HEK293 (cell line): ENCODE data around the gene IGSF3.
"Not testable (repeated sequence)": the region's sequence is repeated elsewhere in the genome, so short reads cannot be mapped to it uniquely, and the experiment has no call there.

Experiments
- CTCF ChIA-PET: fragments of 350-600 bp; formaldehyde crosslinking; extraction: SDS; loops from one replicate; lab custom pipeline; 2021; ENCODE audit warnings: antibody characterized with exemption; lab: Yijun Ruan, JAX
- POLR2A ChIA-PET: fragments of 300-600 bp; formaldehyde crosslinking; extraction: SDS; loops from one replicate; lab custom pipeline; 2020; ENCODE audit warnings: antibody characterized with exemption, inconsistent platforms; lab: Yijun Ruan, JAX
- H3K27ac ChIP-seq: fragments of 200-500 bp; sonication (Bioruptor generic); 2 replicates; pipeline ENCODE4 v1.5.1; 2014; ENCODE audit warnings: low read depth, low read length, control low read depth, inconsistent platforms; ENCODE audit errors: extremely low read depth
- H3K36me3 ChIP-seq, 2 experiments: fragments of 200-500 bp in 1 of 2; sonication (Bioruptor generic) in 1 of 2; 1 replicate in 1 of 2; 2 replicates in 1 of 2; pipeline ENCODE4 v1.5.1; 2014 to 2017; ENCODE audit warnings: inconsistent platforms in 2 of 2, low read length in 2 of 2; ENCODE audit not compliant: control insufficient read depth in 2 of 2, insufficient read depth in 1 of 2
- H3K4me1 ChIP-seq: fragments of 200-500 bp; sonication (Bioruptor generic); 2 replicates; pipeline ENCODE4 v1.5.1; 2014; ENCODE audit warnings: mild to moderate bottlenecking, low read length, inconsistent platforms; ENCODE audit not compliant: control insufficient read depth, insufficient read depth
- H3K4me3 ChIP-seq: 2 replicates; pipeline ENCODE4 v1.5.1; 2011; ENCODE audit warnings: low read depth, mild to moderate bottlenecking, control low read depth, low read length, moderate library complexity
- H3K9me3 ChIP-seq: fragments of 200-500 bp; sonication (Bioruptor generic); 2 replicates; pipeline ENCODE4 v1.5.1; 2014; ENCODE audit warnings: low read depth, low read length, inconsistent platforms; ENCODE audit not compliant: control insufficient read depth, insufficient read depth
- FEZF1 ChIP-seq: fragments of 450-650 bp; formaldehyde crosslinking; IDR thresholded peaks from 2 replicates; pipeline ENCODE4 v1.5.1; 2016; ENCODE audit warnings: missing biosample characterization, missing genetic modification characterization
- HOXA7 ChIP-seq: sonication (generic); formaldehyde crosslinking; IDR thresholded peaks from 2 replicates; pipeline ENCODE4 v1.8.1; 2022; ENCODE audit warnings: missing genetic modification reagents, borderline replicate concordance
- HOXC10 ChIP-seq: sonication (generic); formaldehyde crosslinking; IDR thresholded peaks from 2 replicates; pipeline ENCODE4 v1.8.1; 2023; ENCODE audit warnings: mild to moderate bottlenecking, missing genetic modification reagents
- KLF10 ChIP-seq: fragments of 450-650 bp; IDR thresholded peaks from 2 replicates; pipeline ENCODE4 v1.5.1; 2018; ENCODE audit warnings: missing biosample characterization, mild to moderate bottlenecking, missing genetic modification characterization
- PRDM6 ChIP-seq: fragments of 450-650 bp; formaldehyde crosslinking; IDR thresholded peaks from 2 replicates; pipeline ENCODE4 v1.5.1; 2017; ENCODE audit warnings: missing biosample characterization, missing genetic modification characterization
- REPIN1 ChIP-seq: fragments of 450-650 bp; formaldehyde crosslinking; IDR thresholded peaks from 2 replicates; pipeline ENCODE4 v1.5.1; 2017; ENCODE audit warnings: missing biosample characterization, missing genetic modification characterization, low read depth
- SP2 ChIP-seq: fragments of 450-650 bp; formaldehyde crosslinking; IDR thresholded peaks from 2 replicates; pipeline ENCODE4 v1.5.1; 2016; ENCODE audit warnings: missing biosample characterization, missing genetic modification characterization
- ZBTB7A ChIP-seq: fragments of 450-650 bp; formaldehyde crosslinking; IDR thresholded peaks from 2 replicates; pipeline ENCODE4 v1.5.1; 2016; ENCODE audit warnings: low read depth, missing biosample characterization, missing genetic modification characterization
- ZNF140 ChIP-seq: fragments of 450-650 bp; formaldehyde crosslinking; IDR thresholded peaks from 2 replicates; pipeline ENCODE4 v1.5.1; 2016; ENCODE audit warnings: missing biosample characterization, missing genetic modification characterization
- ZNF202 ChIP-seq: fragments of 450-650 bp; formaldehyde crosslinking; IDR thresholded peaks from 2 replicates; pipeline ENCODE4 v1.5.1; 2016; ENCODE audit warnings: missing biosample characterization, missing genetic modification characterization, borderline replicate concordance
- ZNF211 ChIP-seq: fragments of 450-650 bp; formaldehyde crosslinking; IDR thresholded peaks from 2 replicates; pipeline ENCODE4 v1.5.1; 2016; ENCODE audit warnings: low read depth, missing biosample characterization, missing genetic modification characterization
- ZNF48 ChIP-seq: fragments of 450-650 bp; formaldehyde crosslinking; IDR thresholded peaks from 2 replicates; pipeline ENCODE4 v1.5.1; 2016; ENCODE audit warnings: missing biosample characterization, missing genetic modification characterization
- ZNF624 ChIP-seq: fragments of 450-650 bp; formaldehyde crosslinking; IDR thresholded peaks from 2 replicates; pipeline ENCODE4 v1.5.1; 2017; ENCODE audit warnings: missing biosample characterization, missing genetic modification characterization
- ZNF639 ChIP-seq: fragments of 450-650 bp; formaldehyde crosslinking; IDR thresholded peaks from 2 replicates; pipeline ENCODE4 v1.5.1; 2016; ENCODE audit warnings: missing biosample characterization, missing genetic modification characterization
- ZNF692 ChIP-seq: fragments of 450-650 bp; formaldehyde crosslinking; IDR thresholded peaks from 2 replicates; pipeline ENCODE4 v1.5.1; 2016; ENCODE audit warnings: missing biosample characterization, missing genetic modification characterization
- ZNF776 ChIP-seq: fragments of 450-650 bp; formaldehyde crosslinking; IDR thresholded peaks from 2 replicates; pipeline ENCODE4 v1.5.0; 2017; ENCODE audit warnings: missing biosample characterization, missing genetic modification characterization, borderline replicate concordance
- ZSCAN4 ChIP-seq: fragments of 450-650 bp; formaldehyde crosslinking; IDR thresholded peaks from 2 replicates; pipeline ENCODE4 v1.5.1; 2017; ENCODE audit warnings: missing biosample characterization, missing genetic modification characterization
- TF ChIP-seq, protein P1 (sequence below): fragments of 450-650 bp; formaldehyde crosslinking; IDR thresholded peaks from 2 replicates; pipeline ENCODE4 v1.5.1; 2016; ENCODE audit warnings: missing biosample characterization, missing genetic modification characterization
- TF ChIP-seq, protein P2 (sequence below): fragments of 450-650 bp; formaldehyde crosslinking; IDR thresholded peaks from 2 replicates; pipeline ENCODE4 v1.5.1; 2016; ENCODE audit warnings: missing biosample characterization, missing genetic modification characterization, borderline replicate concordance

IGSF3 gene

GRCh38 chr1:116605315-116605714 lies 62.2 kb downstream of the IGSF3 start:
- no peak overlapping the region for H3K27ac ChIP-seq
- no peaks in the 10 kb centered on the region for H3K4me1 ChIP-seq
- TF ChIP-seq ZNF639 (no peak), ZNF776 (no peak), ZSCAN4 (tag by site-specific recombination) (no peak), PRDM6 (tag by site-specific recombination) (no peak), ZNF211 (no peak), KLF10 (no peak), ZNF140 (tag by site-specific recombination) (no peak), FEZF1 (tag by site-specific recombination) (no peak), ZNF202 (no peak), ZNF48 (tag by site-specific recombination) (no peak), ZNF692 (no peak), SP2 (tag by site-specific recombination) (no peak), HOXC10 (CRISPR knock-in tag) (no peak), ZNF624 (tag by site-specific recombination) (no peak), REPIN1 (tag by site-specific recombination) (no peak), HOXA7 (no peak), ZBTB7A (tag by site-specific recombination) (no peak)
- TF ChIP-seq, protein P1, sequence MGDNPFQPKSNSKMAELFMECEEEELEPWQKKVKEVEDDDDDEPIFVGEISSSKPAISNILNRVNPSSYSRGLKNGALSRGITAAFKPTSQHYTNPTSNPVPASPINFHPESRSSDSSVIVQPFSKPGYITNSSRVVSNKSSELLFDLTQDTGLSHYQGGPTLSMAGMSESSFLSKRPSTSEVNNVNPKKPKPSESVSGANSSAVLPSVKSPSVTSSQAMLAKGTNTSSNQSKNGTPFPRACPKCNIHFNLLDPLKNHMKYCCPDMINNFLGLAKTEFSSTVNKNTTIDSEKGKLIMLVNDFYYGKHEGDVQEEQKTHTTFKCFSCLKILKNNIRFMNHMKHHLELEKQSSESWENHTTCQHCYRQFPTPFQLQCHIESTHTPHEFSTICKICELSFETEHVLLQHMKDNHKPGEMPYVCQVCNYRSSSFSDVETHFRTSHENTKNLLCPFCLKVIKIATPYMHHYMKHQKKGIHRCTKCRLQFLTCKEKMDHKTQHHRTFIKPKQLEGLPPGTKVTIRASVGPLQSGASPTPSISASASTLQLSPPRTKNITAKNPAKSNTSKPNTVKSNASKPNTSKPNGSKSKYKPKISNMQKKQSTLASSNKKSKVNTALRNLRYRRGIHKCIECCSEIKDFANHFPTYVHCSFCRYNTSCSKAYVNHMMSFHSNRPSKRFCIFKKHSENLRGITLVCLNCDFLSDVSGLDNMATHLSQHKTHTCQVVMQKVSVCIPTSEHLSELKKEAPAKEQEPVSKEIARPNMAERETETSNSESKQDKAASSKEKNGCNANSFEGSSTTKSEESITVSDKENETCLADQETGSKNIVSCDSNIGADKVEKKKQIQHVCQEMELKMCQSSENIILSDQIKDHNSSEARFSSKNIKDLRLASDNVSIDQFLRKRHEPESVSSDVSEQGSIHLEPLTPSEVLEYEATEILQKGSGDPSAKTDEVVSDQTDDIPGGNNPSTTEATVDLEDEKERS (tag by site-specific recombination), result no peak
- TF ChIP-seq, protein P2, sequence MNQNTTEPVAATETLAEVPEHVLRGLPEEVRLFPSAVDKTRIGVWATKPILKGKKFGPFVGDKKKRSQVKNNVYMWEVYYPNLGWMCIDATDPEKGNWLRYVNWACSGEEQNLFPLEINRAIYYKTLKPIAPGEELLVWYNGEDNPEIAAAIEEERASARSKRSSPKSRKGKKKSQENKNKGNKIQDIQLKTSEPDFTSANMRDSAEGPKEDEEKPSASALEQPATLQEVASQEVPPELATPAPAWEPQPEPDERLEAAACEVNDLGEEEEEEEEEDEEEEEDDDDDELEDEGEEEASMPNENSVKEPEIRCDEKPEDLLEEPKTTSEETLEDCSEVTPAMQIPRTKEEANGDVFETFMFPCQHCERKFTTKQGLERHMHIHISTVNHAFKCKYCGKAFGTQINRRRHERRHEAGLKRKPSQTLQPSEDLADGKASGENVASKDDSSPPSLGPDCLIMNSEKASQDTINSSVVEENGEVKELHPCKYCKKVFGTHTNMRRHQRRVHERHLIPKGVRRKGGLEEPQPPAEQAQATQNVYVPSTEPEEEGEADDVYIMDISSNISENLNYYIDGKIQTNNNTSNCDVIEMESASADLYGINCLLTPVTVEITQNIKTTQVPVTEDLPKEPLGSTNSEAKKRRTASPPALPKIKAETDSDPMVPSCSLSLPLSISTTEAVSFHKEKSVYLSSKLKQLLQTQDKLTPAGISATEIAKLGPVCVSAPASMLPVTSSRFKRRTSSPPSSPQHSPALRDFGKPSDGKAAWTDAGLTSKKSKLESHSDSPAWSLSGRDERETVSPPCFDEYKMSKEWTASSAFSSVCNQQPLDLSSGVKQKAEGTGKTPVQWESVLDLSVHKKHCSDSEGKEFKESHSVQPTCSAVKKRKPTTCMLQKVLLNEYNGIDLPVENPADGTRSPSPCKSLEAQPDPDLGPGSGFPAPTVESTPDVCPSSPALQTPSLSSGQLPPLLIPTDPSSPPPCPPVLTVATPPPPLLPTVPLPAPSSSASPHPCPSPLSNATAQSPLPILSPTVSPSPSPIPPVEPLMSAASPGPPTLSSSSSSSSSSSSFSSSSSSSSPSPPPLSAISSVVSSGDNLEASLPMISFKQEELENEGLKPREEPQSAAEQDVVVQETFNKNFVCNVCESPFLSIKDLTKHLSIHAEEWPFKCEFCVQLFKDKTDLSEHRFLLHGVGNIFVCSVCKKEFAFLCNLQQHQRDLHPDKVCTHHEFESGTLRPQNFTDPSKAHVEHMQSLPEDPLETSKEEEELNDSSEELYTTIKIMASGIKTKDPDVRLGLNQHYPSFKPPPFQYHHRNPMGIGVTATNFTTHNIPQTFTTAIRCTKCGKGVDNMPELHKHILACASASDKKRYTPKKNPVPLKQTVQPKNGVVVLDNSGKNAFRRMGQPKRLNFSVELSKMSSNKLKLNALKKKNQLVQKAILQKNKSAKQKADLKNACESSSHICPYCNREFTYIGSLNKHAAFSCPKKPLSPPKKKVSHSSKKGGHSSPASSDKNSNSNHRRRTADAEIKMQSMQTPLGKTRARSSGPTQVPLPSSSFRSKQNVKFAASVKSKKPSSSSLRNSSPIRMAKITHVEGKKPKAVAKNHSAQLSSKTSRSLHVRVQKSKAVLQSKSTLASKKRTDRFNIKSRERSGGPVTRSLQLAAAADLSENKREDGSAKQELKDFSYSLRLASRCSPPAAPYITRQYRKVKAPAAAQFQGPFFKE (tag by site-specific recombination), result no peak
- no peaks in the 10 kb centered on the region for H3K9me3 ChIP-seq
- H3K4me3 ChIP-seq, result no peak overlapping the region
- ChIA-PET CTCF (no interaction called here), POLR2A (no interaction called here)
- peaks cover 0 to 3% of the 10 kb centered on the region in 2 experiments; a peak in 1 of 3 replicates for H3K36me3 ChIP-seq

DNA sequence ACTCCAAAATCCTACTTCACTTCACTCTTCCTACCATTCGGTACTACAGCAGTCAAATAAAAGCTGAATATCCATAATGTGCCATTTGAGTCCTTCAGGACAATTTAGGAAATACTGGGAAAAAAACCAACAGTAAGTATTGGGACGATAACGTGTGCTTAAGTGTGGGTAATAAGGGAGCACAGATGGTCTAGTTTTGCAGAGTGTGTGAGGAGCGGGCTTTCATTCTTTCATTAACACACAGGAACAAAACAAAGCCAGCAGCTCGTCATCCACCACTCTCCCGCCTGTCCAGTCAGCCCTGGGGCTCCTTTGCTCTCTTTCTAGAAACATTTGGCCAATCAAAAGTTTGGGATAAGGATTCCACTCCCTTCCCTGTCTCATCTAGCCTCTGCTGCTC lies 63.1 kb downstream of the IGSF3 start:
- H3K36me3 ChIP-seq, CTCF ChIA-PET, POLR2A ChIA-PET, H3K4me3 ChIP-seq, H3K9me3 ChIP-seq, H3K27ac ChIP-seq, H3K4me1 ChIP-seq: not testable (repeated sequence)

DNA sequence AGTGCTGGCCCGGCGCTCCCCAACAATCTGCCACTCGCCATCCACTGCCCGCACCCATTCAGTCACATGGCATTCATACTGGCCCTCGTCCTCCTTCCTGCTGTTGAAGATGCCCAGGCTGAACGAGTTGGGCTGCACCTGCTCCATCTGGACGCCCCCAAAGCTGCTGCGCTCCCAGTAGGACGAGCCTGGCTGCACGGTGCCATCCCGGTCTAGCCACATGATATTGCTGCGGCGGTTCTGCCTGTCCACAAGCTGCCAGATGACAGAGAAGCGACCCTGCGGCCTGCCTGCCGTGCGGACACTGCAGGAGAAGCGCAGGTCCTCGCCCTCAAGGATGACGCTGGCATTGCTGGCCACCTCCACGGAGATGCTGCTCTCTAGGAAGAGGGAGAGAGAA lies 63.9 kb downstream of the IGSF3 start:
- H3K27ac ChIP-seq, H3K4me1 ChIP-seq, H3K4me3 ChIP-seq, POLR2A ChIA-PET, H3K36me3 ChIP-seq, H3K9me3 ChIP-seq, CTCF ChIA-PET: not testable (repeated sequence)
